Caki2 (cell line): ENCODE results near the gene VPREB3. TPM values are rescaled to one million over a fixed set of nuclear protein-coding genes. Genes with fewer than 3 reads are reported as not detected.

Source experiments
- DNase-seq: peaks from one replicate; pipeline ENCODE4 v3.0.0-alpha.2; 2015; ENCODE audit warnings: low read depth
- in situ Hi-C: cut with HindIII; loops from 2 replicates; pipeline ENCODE4 v1.10.0; 2016; ENCODE audit warnings: low sequenced_read_pairs, low pct_unique_long_range_greater_than_20kb, mixed read lengths
- total RNA-seq: library from RNA; depleted of rRNA; stranded (reverse); fragments of >200 nt; shearing (Covaris generic); gene quantifications from 2 replicates; pipeline ENCODE4 v1.2.3, GENCODE V29; 2014; ENCODE audit warnings: low replicate concordance; rRNA removed

The VPREB3 gene, protein sequence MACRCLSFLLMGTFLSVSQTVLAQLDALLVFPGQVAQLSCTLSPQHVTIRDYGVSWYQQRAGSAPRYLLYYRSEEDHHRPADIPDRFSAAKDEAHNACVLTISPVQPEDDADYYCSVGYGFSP
- total RNA-seq = not detected in 2 replicates

DNA sequence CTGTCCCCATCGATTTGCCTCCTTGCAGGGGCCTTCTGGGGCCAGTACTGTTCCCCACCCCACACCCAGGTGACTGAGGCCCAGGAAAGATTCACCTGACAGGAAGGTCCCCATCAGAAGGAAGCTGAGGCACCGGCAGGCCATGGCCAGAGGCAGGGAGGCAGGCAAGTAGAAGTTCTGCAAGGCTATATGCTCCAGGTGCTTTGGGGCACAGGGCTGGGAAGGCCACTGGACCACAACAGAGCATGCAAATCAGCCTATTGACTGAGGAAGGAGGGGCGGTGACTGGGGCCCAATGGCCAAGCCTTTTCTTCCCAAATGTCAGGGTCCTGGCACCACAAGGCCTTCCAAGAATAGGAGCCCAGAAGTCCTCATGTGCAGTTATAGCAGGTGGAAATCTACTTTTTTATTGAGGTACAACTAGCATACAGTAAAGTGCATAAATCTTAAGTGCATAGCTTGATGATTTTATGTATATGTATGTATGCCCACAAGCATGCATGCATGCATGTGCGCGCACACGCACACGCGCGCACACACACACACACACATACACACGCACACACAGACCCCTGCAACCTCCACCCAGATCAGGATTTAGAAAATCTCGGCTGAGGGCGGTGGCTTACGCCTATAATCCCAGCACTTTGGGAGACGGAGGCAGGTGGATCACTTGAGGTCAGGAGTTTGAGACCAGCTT lies at the start of gene VPREB3:
TSS of gene VPREB3 (minus strand) at position 206 of the 700 bp plus-strand sequence. CDS start at position 144, 62 bp downstream.
- in situ Hi-C loops = no loop called here
- DNase-seq = no peak

DNA sequence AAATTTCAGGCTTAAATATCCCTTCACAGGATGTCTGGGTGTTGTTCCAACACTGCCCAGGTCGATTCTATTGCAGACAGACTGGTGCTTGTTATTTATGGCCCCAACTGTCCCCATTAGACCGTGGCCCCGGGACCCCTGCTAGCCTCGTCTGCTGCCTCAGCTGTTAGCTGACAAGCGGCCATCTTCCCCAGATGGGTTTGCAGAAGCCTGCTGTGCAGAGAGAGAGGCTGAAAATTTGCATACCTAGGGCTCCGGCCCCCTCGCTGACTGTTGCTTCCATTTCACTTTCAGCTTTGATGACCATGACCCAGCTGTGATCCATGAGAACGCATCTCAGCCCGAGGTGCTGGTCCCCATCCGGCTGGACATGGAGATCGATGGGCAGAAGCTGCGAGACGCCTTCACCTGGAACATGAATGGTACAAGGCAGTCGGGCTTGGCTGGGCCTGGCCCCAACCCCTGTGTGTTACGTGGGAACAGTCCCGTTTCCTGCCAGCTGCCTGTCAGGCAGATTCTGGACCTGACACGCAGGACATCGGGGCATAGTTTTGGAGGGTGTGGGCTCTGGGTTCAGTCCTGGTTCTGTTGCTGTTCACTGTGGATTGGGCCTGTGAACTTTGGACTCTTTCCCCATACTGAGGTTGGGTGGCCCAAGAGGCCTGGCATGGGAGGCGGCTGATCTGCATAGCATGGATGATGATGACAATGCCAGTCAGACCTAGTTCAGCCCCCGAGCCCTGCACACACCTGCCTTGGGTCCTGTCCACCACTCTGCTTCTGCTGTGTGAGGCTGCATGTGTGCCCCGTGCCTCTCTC lies 49.0 kb upstream of the VPREB3 start:
- in situ Hi-C loops = no loop called here
- DNase-seq = no peak

DNA sequence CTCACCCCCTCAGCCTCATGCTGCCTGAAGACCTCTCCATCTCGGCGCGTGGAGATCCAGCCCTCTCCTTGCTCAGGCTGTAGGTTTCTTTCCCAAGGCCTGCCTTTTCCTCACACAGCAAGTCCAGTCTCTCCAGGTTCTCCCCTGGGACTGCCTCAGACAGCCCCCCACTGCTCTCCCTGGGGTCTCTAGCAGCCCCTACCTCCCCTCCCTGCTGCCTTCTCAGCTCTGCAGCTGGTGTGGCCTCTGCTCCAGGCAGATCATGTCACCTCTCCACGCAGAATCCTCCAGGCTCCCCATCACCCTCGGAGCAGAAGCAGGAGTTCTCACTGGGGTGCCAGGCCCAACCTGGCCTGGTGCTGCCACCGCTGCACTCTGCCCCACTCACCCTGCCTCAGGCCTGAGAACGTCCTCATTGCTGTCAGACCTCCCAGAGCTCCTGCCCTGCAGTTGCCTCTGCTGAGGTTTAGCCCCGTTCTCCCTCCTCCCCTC lies 47.7 kb upstream of the VPREB3 start:
- in situ Hi-C loops = no loop called here
- DNase-seq = no peak

DNA sequence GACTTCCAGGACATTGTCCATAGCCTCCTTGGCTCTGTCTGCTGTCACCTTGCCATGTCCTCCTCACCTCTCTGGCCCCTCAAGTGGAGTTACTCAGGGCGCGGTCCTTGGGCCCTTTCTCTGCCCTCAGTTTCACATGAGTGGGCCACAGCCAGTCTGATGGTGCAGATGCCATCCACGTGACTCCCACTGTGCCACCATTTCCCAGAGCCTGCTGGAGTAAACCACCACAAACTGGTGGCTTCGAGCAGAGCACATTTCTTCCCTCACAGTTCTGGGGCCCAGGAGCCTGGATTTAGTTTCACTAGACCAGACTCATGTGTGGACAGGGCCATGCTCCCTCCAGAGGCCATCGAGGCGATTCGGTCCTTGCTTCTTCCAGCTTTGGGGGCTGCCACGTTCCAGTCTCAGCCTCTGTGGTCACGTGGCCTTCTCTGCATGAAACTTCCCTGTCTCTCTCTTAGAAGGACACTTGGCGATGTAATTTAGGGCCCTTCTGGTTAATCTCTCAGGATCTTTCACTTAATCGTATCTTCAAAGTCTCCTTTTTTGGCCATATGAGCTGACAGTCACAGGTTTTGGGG lies 47.1 kb upstream of the VPREB3 start:
- no peak for DNase-seq
- in situ Hi-C loops = no loop called here

DNA sequence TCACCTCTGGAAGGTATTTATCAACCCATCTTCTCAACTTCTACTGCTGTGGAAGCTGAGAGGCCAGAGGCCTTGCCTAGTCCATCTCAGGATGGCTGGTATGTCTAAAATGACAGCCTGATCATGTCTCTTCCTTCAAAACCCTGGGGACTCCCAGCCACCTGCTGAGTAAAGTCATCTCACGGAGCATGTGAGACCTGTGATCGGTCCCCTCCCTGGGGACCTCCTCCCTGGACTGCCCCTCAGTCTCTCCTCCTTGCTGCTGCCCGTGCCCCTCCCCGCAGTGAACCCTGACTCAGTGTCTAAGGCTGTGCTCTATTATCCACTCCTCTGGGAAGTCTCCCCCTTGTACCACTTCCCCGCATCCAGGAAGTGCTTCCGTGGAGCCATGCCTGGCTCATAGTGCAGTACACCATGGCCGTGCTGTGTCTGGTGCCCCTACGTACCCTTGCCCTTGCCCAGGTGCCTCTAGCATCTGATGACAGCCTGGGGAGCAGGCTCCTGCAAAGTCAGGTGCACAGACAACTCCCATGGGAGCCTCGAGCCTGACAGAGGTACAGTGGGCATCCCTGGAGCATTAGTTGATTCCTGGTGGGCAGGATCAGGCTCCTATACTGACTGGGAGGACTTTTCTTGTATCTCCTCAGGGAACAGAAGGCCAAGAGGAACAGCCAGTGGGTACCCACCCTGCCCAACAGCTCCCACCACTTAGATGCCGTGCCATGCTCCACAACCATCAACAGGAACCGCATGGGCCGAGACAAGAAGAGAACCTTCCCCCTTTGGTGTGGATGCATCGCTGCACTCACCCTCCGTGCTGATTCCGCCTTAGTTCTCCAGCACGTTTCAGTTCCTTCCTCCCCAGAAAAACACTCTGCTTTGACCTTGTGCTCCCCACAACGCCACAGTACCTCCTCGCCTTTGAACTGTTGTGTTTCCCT lies 46.3 kb upstream of the VPREB3 start:
- no peak for DNase-seq
- in situ Hi-C loops = no loop called here

DNA sequence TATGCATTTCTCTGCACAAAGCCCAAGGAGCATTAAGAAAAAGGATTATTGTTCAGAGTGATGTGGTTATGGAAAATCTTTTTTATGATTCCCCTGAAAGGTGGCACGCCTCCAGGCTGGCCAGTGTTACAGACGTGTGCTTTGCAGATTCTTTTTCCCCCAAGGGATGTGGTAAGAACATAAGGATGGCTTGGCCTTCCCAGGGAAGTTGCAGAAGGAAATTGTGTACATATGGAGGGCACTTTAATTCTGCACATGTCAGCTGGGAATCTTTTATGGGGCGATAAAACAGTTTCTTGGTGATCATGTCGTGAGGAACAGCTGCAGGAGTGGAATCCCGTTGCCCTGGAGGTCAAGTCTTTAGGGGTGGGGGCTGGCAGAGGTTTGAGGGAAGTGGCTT lies 42.2 kb upstream of the VPREB3 start:
- in situ Hi-C loops = no loop called here

DNA sequence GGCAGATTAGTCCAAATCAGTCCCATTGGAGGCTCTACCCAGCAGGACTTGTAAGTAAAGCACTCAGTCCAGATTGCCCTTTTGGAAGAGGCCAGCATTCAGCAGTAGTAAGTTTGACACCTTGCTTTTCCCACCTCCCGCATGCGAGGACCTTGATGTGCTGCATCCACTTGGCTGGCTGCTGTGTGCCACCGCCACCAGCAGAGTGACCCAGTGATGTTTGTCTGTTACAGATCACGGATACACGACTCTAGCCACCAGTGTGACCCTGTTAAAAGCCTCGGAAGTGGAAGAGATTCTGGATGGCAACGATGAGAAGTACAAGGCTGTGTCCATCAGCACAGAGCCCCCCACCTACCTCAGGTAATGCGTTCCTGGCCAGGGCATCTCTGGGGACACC lies 39.1 kb upstream of the VPREB3 start:
- in situ Hi-C loops = no loop called here
- DNase-seq = no peak

More for the DNA sequence above, 42.2 kb upstream of the VPREB3 start:
- DNase-seq = no peak

DNA sequence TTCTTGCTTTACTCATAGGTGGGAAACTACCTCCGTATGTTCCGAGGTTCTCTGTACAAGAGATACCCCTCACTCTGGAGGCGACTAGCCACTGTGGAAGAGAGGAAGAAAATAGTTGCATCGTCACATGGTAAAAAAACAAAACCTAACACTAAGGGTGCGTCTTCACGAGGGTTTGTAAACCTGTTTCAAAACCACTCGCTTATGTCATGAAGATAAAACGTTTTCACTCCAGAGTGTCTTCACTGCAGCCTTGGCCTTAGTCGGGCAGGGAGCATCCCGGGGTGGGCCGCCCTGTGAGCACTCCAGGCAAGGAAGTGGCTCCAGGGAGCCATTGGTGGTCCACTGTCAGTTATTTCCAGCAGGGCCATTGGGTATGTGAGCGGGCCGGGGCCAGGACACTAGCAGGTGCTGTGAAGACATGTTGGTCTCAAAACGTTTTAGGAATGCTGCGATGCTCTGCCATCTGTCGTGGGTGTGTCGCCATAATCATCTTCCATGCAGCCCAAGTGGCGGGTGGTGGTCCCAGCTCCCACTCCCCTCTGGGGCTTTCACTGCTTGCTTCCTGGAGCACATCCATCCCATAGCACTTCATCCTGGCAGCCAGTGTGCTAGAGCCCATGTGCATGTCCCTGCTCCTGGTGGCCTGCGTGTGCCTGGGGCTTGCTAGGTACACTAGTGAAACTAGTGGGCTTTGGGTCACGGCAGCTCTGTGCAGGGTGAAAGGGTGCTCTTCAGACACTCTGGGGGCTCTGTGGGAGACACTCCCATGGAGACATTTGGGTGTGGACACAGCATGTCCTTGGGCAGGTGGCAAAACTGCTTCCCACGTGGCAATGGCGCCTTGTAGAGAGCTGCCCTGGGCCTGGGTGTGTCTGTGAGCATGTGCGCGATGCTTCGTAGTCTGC lies 37.8 kb upstream of the VPREB3 start:
- in situ Hi-C loops = no loop called here

DNA sequence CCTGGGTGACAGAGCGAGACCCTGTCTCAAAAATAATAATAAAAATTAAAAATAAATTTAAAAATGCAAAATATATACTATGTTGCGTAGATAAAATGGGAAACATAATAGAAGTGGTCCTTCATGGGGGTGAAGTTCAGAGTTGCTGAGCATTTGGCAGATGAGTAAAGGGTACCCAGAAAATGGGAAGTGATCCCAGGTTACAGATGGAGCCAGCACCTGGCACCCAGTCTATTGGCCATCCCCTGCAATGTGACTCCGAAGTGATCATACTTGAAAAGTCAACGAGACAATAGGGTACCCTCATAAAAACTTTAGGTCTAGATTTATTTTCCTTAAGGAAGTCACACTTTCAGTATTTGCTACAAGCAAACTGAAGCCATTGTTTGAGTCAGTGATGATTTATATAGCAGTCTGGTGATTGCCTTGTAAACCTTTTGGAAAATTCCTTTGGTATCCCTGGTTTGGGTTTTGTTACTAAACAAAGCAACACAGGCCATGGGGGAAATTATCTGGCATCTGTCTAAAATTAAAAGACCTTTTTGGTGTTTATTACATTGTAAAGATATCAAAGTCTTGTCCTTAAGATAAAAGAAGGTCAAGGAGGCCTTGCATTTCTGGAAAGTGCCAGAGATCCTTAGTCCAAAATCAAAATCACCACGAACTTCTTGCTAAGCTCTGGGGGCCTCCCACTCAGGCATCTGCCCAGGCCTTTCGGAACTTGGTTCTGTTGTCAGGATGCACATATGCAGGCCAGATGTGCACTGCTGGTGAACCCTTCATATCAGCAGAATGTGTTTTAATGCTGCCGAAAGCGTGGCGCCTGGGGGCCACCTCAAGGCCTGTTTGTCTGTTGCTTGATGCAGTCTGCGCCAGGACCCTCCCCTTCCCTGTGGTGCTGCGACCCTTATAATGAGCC lies 36.9 kb upstream of the VPREB3 start:
- in situ Hi-C loops = no loop called here
- no peak for DNase-seq

More for the DNA sequence above, 37.8 kb upstream of the VPREB3 start:
- no peak for DNase-seq

DNA sequence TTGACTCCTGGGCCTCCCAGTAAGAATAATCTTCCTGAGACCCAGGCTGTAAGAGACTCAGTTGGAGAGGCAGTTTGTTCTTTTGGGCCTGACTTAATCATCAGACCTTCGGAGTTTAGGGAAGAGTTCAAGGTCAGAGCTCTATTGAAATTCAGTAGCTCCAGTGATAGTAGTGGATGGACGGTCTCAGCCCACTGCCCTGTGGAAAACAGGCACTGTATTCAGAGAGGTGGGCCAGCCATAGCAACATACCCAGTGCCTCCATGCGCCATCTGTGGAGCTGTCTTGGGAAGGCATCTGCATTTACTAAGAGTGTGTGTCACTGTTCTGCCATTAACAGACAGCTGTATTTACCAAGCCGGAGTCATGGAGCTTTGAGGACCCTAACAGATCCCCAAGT lies 35.4 kb upstream of the VPREB3 start:
- no peak for DNase-seq
- in situ Hi-C loops = no loop called here

DNA sequence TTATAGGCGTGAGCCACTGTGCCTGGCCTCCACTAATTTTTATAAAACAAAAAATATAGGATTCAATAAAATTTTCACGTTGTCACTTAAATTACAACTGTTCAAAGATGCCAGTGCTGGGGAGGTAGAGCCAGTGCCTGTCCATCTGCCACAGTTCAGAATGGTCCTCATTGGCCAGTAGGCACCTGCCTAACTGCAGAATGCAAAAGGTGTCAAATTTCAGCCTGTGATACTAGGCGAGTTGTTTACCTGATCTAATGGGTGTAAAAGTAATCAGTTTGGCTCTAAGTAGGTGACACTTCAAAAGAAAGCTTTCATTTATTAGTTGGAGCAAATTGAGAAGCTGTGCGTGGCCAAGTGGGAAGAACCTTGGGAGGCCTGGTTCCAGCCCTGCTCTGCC lies 34.9 kb upstream of the VPREB3 start:
- in situ Hi-C loops = no loop called here
- DNase-seq = no peak

DNA sequence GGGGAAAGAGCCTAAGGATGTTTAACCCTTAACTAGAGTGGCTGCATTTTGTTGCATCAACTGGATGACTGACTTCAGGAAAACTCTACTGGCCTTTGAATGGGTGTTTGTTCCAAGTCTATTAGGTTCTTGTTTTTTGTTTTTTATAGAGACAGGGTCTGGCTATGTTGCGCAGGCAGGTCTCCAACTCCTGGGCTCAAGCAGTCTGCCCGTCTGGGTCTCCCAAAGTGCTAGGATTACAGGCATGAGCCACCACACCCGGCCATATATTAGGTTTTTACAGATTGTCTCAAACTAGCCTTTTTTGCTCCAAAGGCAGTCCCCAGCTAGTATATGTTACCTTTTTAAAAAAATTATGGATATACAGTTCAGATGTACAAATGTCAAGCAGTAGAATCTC lies 33.7 kb upstream of the VPREB3 start:
- in situ Hi-C loops = no loop called here
- DNase-seq = no peak

DNA sequence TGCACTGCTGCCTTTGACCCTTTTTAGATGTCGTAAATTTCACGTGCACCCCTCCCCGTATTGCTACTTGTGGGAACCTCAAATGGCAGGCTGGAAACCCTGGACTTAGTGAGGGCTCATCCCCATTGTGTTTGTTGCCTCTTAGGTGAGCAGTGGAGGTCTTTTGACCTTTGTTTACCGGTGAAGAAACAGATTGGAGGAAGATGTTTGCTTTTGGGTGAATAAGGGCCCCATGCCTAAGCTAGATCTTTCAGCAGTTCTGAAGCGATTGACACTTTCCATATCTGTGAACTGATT lies 33.3 kb upstream of the VPREB3 start:
- in situ Hi-C loops = no loop called here
- no peak for DNase-seq

DNA sequence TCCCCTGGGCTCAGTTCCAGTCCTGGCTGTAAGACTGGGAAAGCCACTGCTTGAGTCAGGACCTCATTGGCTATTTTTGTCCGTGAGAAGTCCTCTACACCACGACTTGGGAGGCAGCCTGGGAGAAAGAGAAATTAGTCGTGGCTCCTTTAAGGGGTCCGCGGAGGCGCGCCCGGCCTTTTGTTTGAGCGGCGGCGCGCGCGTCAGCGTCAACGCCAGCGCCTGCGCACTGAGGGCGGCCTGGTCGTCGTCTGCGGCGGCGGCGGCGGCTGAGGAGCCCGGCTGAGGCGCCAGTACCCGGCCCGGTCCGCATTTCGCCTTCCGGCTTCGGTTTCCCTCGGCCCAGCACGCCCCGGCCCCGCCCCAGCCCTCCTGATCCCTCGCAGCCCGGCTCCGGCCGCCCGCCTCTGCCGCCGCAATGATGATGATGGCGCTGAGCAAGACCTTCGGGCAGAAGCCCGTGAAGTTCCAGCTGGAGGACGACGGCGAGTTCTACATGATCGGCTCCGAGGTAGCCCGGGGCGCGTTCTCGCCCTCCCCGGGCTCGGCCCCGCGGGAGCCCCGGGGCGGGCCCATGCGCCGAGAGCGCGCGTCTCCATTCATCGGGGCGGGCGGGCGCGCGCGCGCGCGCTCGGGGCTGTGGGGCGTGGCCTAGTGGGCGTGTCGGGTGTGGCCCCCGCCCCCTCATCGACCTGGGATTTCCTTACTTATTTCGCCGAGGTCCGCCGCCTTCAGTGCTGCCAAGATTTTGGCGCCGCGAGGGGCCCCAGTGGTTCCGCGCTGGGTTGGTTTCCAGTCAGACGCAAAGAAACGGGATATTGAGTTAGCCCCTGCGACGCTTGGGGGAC lies 32.8 kb upstream of the VPREB3 start, which contains the start of gene SMARCB1:
TSS of gene SMARCB1 (plus strand) at position 215 of the 848 bp plus-strand sequence. CDS start at position 419, 204 bp downstream.
- peak; percentile 87 for DNase-seq
- in situ Hi-C loops = no loop called here

DNA sequence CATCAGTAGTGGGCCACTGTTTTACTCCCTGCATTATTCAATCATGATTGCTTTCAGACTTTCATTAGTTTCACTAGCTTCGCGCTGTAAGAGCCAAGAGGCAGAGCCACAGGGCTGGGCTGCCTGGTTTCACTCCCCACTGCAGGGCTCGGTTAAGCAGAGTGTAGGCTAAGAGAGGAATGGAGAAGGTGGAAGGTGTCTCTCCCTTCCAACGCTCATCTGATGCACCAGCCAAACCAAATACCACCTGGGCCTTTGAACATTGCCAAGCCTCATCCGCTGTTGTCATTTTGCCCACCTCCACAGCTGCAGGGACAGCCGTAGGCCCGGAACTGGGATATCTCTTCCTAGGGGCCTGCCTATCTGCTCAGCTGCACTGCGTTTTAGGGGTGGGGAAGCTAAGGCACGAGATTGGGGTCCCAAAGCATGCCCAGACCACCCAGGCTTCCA lies 32.1 kb upstream of the VPREB3 start:
- in situ Hi-C loops = no loop called here
- no peak for DNase-seq
